Lung microvascular endothelial cell (primary cell): Measurements from ENCODE around the gene TBX4. TPM values are rescaled to one million over a fixed set of nuclear protein-coding genes. Genes with fewer than 3 reads are reported as not detected.

ENCODE experiments used
- DNase-seq, 2 donors: peaks; one replicate each; pipeline versions ENCODE4 v3.0.0 to v3.0.0-alpha.2; 2010; ENCODE audit warnings: low read depth in 2 of 2
- total RNA-seq: library from RNA; depleted of rRNA; stranded (reverse); fragments of >200 nt; gene quantifications from 2 replicates; pipeline ENCODE4 v1.2.1, GENCODE V29; 2014

The TBX4 gene
- total RNA-seq, 1 donor from 2014 or later, result not detected

- no peak for DNase-seq
These were observed 13.5 kb downstream of the TBX4 start for GRCh38 chr17:61465550-61466237.

DNA sequence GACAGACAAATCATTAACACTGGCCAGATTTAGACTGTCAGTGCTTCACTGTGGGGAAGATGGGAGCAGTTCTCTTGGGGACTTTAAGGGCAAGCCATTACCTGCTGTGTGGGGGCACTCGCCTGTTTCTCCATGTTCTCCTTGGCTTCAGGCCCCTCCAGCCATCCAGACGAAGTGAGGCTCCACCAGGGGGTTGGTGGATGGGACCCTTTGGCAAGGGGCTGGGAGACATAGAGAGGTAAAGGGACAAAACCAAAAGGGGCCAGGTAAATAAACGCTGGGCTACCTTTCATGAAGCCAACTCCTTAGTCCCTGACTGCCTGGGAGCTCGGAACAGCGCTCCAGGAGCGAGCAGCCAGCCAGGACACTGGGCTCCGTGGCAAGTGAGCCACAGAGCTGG is 14.0 kb downstream of the TBX4 start:
- DNase-seq, result no peak

GRCh38 chr17:61467416-61468262 is 15.4 kb downstream of the TBX4 start:
- peak in 1 of 2 donors; percentile 41 for DNase-seq

GRCh38 chr17:61468263-61468907 is 16.2 kb downstream of the TBX4 start:
- DNase-seq, result no peak

- DNase-seq, result no peak
These were observed 17.3 kb downstream of the TBX4 start for GRCh38 chr17:61469474-61469873.

DNA sequence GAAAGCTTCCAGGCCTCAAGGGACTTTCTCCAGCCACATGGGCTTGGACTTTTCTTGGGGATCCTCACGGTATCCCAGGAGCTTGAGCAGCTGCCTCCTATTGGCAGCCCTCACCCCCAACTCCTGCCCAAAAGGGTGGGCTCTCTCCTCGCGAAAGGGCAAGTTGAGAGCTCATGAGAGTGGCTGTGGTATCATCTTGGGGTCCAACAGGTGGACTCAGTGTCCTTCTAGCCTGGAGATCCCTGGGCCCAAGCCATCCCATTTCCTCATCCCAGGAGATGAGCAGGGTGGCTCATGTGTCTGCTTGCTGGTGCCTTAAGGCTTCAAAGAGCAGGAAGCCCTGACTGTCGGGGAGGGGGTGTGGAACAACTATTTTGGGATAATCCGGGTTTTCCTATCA is 17.7 kb downstream of the TBX4 start:
- no peak for DNase-seq

GRCh38 chr17:61470530-61471136 is 18.4 kb downstream of the TBX4 start:
- DNase-seq, result no peak

GRCh38 chr17:61474235-61474927 is 22.2 kb downstream of the TBX4 start:
- no peak for DNase-seq

GRCh38 chr17:61474934-61475333 is 22.7 kb downstream of the TBX4 start:
- DNase-seq, result no peak

DNA sequence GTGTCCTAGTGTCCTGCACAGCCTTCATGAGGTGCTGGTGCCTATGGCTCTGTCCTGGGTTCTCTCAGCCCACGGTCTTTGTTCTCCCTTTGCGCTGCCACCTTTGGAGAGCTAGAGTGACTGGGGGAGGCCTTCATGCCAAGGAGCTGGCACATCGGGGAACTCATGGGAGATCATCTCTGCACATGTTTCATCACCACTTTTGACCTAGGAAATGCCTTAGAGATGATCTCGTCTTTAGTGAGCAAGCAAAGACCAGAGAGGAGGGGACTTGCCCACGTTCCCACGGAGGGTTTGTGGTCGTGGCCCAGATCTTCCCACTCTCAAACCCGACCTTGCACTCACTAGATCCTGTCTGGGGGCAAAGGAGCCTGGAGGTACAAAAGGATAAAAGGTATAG is 23.5 kb downstream of the TBX4 start:
- DNase-seq, result no peak

- DNase-seq, result no peak
These were observed 24.4 kb downstream of the TBX4 start for GRCh38 chr17:61476476-61477203.

GRCh38 chr17:61477204-61477834 is 25.1 kb downstream of the TBX4 start:
- DNase-seq, result no peak

DNA sequence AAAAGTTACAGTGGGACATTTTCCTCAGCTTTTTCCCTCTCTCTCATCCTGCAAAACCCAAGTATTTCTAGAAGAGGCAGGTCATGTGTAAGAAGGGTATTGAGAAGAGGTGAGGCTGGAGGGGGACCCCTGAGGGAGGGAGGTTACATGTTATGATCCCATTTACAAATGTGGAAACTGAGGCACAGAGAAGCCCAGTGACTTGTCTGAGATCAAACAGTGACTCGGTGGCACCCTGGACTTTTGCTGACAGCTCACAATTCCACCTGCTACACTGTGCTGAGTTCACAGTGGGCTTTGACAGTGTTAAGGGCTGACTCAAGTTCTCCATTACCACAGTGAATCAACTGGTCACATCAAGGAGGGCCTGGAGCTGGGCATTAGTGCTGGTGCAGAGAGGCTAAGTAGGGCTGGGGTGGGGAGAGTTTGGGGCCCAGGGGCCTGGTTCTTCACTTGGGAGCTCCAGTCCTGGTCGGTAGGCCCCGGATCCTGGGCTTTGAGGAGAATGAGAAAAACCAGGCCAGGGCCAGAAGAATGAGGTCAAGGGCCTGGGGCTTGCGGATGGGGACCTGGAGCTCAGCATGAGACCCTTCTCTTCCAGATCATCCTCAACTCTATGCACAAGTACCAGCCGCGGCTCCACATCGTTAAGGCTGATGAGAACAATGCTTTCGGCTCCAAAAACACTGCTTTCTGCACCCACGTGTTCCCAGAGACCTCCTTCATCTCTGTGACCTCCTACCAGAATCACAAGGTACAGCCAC is 26.0 kb downstream of the TBX4 start:
- DNase-seq, result no peak

DNA sequence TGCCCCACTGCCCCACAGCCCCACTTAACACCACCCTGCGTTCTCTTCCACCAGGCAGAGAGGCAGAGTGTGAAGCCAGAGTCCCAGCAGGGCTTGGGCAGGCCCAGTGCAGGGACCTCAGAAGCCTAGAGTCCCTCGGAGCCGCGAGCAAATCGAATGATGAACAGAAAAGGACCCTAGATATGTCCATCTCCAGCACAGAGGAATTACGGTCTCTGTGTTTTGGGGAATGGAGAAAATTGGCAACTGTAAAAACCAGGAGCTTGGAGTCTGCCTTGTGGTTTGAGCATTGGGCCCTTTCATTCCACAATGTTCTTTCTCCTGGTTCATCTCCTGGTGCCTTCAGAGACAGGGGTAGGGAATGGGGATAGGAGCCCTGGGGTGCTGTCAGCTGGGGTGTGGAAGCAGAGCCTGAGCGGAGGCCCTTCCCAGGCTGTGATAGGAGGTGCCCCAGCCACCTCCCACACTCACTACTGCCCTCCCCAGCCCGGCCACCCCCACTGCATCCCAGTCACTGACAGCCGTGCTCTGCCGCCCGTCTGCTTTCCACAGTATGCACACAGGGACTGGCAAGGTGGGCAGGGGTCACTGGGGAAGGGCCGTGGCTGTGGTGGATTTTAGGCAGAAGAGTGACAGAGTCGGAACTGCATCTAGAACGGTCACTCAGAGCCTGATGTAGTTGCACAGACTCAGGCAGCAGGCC is 26.7 kb downstream of the TBX4 start:
- no peak for DNase-seq

DNA sequence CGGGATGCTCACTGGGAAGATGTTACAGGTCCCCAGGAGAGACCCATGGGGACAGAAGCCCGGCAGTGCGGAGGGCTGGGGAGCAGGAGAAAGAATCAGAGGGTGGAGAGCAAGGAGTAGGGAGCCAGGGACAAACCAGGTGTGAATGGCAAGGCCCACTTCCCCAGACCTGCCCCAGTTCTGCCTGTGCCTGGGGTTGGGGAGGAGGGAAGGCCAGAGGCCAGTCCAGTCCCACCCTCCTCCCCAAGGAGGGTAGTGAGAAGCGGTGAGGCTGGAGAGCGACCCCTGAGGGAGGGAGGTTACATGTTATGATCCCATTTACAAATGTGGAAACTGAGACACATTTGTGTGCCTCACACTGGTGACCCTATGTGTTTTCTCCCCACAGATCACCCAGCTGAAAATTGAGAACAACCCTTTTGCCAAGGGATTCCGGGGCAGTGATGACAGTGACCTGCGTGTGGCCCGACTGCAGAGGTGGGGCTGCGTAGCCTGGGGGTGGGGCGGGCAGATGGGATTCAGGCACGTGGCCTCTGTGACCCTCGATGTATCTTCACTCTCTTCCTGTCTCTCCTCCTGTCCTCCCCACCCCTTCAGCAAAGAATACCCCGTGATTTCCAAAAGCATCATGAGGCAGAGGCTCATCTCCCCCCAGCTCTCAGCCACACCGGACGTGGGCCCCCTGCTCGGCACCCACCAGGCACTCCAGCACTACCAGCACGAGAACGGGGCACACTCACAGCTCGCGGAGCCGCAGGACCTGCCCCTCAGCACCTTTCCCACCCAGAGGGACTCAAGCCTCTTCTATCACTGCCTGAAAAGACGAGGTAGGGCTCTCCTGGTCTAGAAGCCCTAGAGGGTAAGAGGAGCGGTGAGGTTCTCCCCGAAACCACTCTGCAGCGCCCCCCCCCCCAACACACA is 27.5 kb downstream of the TBX4 start:
- no peak for DNase-seq

DNA sequence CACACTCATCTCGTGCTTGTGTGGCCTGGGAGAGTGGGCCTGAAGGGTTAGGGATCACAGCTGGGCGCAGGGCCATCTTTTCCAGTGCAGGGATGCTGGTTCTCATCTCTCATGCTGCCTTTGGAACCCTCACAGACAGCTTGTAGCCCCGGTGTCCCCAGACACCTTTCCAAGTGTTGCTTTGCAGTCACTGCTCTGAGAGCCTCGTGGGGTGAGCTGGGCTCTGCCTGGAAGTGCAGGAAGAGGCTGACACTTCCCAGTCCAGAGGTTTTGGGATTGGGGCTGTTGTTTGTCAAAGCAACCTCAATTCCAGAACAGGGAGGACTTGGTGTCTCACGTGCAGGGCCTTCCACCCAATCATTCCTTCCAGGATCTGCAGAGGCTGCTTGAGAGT is 28.2 kb downstream of the TBX4 start:
- DNase-seq, result no peak

DNA sequence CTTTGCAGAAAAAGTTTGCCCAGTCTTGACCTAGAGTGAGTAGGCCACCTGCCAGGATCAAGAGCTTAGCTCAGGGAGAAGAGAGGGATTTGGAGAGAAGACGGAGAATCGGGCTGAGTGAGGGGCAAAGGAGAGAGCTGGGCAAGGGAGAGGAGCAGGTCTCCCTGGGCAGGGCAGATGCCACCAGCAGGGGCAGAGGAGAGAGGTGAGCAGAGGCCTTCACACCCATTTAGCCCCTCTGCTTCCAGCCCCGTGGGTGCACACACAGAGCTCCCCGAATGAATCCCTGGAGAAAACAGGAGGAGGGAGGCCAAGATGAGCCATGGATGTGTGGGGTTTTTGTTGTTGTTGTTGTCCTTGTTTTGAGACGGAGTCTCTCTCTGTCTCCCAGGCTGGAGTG is 29.2 kb downstream of the TBX4 start:
- no peak for DNase-seq

DNA sequence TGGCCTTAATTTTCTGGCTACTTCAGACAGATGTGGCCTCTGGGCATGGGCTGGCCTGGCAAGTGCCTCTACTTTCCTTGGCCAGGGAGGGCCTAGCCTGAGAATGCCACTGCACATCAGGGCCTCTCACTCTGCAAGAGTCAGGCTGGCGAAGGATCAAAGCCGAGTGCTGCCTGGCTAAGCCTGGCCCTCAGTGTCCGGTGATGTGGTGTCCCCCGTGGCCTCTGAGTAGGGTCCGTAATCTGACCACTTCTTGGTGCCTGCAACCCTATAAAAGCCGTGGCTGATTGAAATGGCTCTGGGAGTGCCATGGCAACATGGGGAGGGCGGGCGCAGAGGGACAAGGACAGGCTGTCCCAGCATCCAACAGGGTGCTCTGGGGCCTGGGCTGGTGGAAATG is 30.2 kb downstream of the TBX4 start:
- DNase-seq, result no peak
